Activated T-cell treated with anti-CD3 and anti-CD28 coated beads, Interleukin-2, amount 50 U/mL, for 24 hours (primary cell): Measurements from ENCODE around the gene TFPI.
A peak's percentile ranks its signal among the peaks of the same experiment; 100 is the strongest.

ENCODE experiments used
- DNase-seq: peaks from one replicate; pipeline ENCODE4 v3.0.0-alpha.2; 2020
- H3K27ac Mint-ChIP-seq: 2 replicates; pipeline ENCODE4 v1.8.0; 2020; ENCODE audit warnings: mild to moderate bottlenecking, mixed read lengths
- H3K27me3 Mint-ChIP-seq: 2 replicates; pipeline ENCODE4 v1.8.0; 2020; ENCODE audit warnings: mixed read lengths
- H3K36me3 Mint-ChIP-seq: 2 replicates; pipeline ENCODE4 v1.8.0; 2020; ENCODE audit warnings: low read depth, mixed read lengths
- H3K4me1 Mint-ChIP-seq: 2 replicates; pipeline ENCODE4 v1.8.0; 2020; ENCODE audit warnings: low read depth, mixed read lengths
- H3K4me3 Mint-ChIP-seq: 2 replicates; pipeline ENCODE4 v1.8.0; 2020; ENCODE audit warnings: mild to moderate bottlenecking, moderate library complexity, mixed read lengths
- H3K9me3 Mint-ChIP-seq: 2 replicates; pipeline ENCODE4 v1.8.0; 2020; ENCODE audit warnings: mixed read lengths

The TFPI gene

DNA sequence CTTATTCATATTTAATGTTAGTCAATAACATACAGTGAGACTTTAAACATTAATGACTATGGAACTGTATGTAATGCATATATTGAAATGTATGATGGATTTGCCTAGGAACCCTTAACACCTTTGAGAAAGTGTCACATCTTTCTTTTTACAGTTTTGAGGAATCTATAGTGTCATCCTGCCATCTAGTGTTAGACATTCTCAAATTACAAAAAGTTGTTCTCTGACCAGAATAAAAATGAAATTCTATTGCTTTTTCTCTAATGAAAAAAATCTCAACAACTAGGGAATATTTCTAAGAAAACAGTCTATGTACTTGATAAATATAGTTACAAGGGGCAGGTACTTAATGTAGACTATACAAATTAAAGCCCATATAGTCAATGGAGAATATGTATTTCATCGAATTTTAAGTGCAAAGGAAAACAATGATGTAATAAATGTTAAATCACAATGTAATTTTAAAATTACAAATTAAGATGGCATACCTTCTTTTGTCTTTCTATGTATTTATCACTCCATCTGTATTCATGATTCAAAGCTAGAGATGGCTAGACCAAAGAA, 101.1 kb downstream of the TFPI start:
- H3K4me1 Mint-ChIP-seq = peaks cover 5% of the 10 kb centered on the region
- H3K36me3 Mint-ChIP-seq = no peaks in the 10 kb centered on the region
- no peak overlapping the region for H3K27ac Mint-ChIP-seq
- H3K4me3 Mint-ChIP-seq = no peak overlapping the region
- no peaks in the 10 kb centered on the region for H3K9me3 Mint-ChIP-seq
- DNase-seq = no peak
- H3K27me3 Mint-ChIP-seq = no peaks in the 10 kb centered on the region

- H3K27ac Mint-ChIP-seq = no peak overlapping the region
- no peaks in the 10 kb centered on the region for H3K9me3 Mint-ChIP-seq
- peaks cover 11% of the 10 kb centered on the region for H3K4me1 Mint-ChIP-seq
- no peaks in the 10 kb centered on the region for H3K36me3 Mint-ChIP-seq
- DNase-seq = no peak
- H3K27me3 Mint-ChIP-seq = no peaks in the 10 kb centered on the region
- H3K4me3 Mint-ChIP-seq = no peak overlapping the region
Observed at GRCh38 chr2:187451510-187451909, 102.7 kb downstream of the TFPI start.

DNA sequence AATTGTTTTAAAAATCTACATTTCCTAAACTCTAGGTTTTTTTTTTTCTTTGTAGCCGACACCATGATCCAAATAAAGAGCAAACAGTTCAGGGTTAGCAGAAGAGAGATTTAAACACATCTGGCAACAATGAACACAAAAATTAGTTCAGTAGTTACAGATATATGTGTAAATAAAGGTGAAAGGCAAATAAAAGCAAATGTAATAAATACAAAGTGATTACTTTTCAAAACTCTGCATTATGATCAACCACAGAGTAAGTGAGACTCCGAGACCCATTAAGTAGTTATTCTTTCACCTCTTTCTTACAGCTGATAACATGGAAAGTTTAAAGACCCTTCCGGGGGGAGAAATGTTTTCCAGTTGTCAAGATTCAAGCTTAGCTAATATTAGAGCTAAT, 106.9 kb downstream of the TFPI start:
- Mint-ChIP-seq H3K27ac (no peak overlapping the region), H3K4me3 (peak overlapping the region; percentile 35), H3K4me1 (peaks cover 11% of the 10 kb centered on the region), H3K36me3 (no peaks in the 10 kb centered on the region), H3K9me3 (no peaks in the 10 kb centered on the region), H3K27me3 (no peaks in the 10 kb centered on the region)
- no peak for DNase-seq

GRCh38 chr2:187446711-187447110, 107.5 kb downstream of the TFPI start:
- Mint-ChIP-seq H3K4me1 (peaks cover 11% of the 10 kb centered on the region), H3K9me3 (no peaks in the 10 kb centered on the region), H3K36me3 (no peaks in the 10 kb centered on the region), H3K27me3 (no peaks in the 10 kb centered on the region), H3K4me3 (no peak overlapping the region), H3K27ac (no peak overlapping the region)
- DNase-seq = no peak

DNA sequence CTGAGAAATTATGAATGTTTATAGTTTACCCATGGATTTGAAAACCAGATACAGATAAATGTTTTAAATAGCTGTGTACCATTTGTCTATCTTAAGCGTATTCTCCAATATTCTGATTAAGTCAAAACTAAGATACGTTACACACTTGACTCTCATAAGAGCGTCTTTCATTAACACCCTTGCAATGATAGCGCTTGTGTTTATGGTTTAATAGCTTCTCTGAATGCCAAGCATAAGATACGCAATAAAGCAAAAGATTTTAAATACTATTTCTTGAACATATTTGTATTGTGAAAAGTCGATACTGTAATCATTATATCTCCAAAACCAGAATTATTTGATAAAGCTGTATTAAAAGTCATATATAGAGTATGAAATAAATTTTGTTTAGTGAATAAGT, 109.2 kb downstream of the TFPI start:
- Mint-ChIP-seq H3K4me3 (no peak overlapping the region), H3K27ac (no peak overlapping the region), H3K4me1 (peaks cover 11% of the 10 kb centered on the region), H3K36me3 (no peaks in the 10 kb centered on the region), H3K9me3 (no peaks in the 10 kb centered on the region), H3K27me3 (no peaks in the 10 kb centered on the region)
- no peak for DNase-seq

- Mint-ChIP-seq H3K4me1 (peaks cover 3% of the 10 kb centered on the region), H3K27ac (no peak overlapping the region), H3K4me3 (no peak overlapping the region), H3K36me3 (no peaks in the 10 kb centered on the region), H3K27me3 (no peaks in the 10 kb centered on the region), H3K9me3 (no peaks in the 10 kb centered on the region)
- DNase-seq = no peak
Observed at GRCh38 chr2:187442778-187443177, 111.5 kb downstream of the TFPI start.

DNA sequence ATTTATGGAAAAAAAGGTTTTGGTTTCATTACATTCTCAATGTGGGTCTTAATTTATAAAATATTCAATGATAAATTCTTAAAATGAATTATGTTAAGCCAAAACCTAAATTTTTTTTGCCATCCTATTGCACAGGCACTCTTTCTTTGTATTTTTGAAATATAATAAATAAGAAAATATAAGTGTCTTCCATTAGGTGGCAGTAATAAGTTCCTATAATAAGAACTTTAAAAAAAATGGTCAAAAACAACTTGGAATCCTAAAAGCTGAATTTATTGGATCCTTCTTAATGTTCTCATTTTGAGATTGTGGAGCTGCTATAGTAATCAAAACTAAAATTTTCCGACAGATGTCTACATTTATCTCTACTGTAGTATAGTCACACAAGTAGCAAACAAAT, 111.9 kb downstream of the TFPI start:
- Mint-ChIP-seq H3K4me1 (peaks cover 2% of the 10 kb centered on the region), H3K9me3 (no peaks in the 10 kb centered on the region), H3K27ac (no peak overlapping the region), H3K27me3 (no peaks in the 10 kb centered on the region), H3K36me3 (no peaks in the 10 kb centered on the region), H3K4me3 (no peak overlapping the region)
- no peak for DNase-seq

DNA sequence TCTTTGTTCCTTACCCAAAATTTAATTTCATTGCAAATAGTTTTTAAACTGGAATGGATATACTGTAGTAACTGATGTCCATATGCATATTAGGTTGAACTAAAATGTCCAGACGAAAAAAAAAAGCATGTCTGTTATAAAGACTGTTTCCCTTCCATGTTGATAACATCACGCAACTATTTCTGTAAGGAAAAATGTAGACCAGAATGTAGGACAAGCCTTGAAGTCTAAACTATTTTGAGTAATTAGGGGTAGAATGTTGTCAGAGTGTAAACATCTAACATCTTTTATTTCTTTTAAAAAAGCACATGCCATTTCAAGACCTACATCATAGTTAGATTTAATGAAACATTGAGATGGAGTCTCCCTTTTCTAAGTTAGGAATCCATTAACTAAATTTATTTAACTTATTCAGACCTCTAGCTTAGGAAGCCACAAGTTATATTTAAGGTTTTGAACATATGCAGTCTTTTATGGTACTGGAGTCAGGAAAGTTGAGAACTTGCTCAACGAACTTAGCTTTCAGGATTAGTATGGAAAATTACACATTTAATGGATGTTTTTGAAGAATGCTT, 114.0 kb downstream of the TFPI start:
- no peaks in the 10 kb centered on the region for H3K9me3 Mint-ChIP-seq
- no peak overlapping the region for H3K27ac Mint-ChIP-seq
- no peaks in the 10 kb centered on the region for H3K36me3 Mint-ChIP-seq
- H3K4me3 Mint-ChIP-seq = no peak overlapping the region
- H3K27me3 Mint-ChIP-seq = no peaks in the 10 kb centered on the region
- H3K4me1 Mint-ChIP-seq = no peaks in the 10 kb centered on the region
- DNase-seq = no peak

DNA sequence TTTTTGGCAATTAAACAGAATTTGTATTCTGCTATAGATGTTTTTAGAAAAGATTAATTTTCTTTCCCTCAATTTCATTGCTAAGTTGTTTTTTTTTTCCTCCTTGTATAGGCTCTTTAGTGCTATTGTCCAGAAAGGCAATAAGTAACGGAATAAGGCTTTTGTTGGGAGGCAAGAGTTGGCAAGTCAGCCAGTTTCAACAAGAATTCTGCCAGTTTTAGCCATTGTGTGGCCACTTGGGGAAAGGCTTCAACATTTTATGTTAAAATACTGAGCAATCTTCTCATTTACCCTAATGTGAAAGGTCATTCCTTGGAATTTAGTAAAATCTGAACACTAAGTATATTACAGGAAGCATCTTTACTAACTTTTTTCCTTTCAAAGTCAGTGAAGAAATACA, 115.8 kb downstream of the TFPI start:
- Mint-ChIP-seq H3K9me3 (no peaks in the 10 kb centered on the region), H3K27ac (no peak overlapping the region), H3K4me1 (peaks cover 6% of the 10 kb centered on the region), H3K36me3 (no peaks in the 10 kb centered on the region), H3K27me3 (no peaks in the 10 kb centered on the region), H3K4me3 (no peak overlapping the region)
- no peak for DNase-seq

DNA sequence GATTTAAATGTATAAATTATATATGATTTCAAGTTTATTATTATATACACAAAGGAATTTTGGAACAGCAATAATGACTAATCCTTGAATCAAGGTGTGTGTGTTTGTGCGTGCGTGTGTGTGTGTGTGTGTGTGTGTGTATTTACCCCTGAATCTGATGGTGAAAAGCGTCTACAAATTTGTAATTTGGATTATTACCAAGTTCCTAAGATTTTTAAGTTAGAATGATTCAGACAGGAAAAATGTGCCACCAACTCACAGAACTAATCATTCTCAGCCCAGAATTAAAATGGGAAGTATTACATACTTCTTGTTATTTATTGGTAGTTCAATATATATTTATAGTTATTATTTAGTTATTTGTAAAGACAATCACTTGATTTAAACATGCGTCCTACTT, 118.5 kb downstream of the TFPI start:
- H3K9me3 Mint-ChIP-seq = no peaks in the 10 kb centered on the region
- H3K4me3 Mint-ChIP-seq = no peak overlapping the region
- H3K27me3 Mint-ChIP-seq = no peaks in the 10 kb centered on the region
- peaks cover 6% of the 10 kb centered on the region for H3K4me1 Mint-ChIP-seq
- no peak for DNase-seq
- H3K27ac Mint-ChIP-seq = no peak overlapping the region
- no peaks in the 10 kb centered on the region for H3K36me3 Mint-ChIP-seq

DNA sequence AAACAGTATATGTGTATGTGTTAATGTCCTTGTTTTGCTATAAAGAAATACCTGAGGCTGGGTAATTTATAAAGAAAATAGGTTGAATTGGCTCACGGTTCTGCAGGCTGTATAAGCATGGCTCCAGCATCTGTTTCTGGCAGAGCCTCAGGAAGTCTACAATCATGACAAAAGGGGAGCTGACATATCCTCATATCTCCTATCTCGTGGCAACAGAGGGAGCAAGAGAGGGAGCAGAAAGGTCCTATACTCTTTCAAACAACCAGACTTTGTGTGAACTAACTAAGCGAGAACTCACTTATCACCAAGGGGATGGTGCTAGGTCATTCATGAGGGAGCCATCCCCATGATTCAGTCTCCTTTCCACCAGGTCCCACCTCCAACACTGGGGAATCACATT, 119.2 kb downstream of the TFPI start:
- no peaks in the 10 kb centered on the region for H3K36me3 Mint-ChIP-seq
- H3K27ac Mint-ChIP-seq = no peak overlapping the region
- H3K4me3 Mint-ChIP-seq = no peak overlapping the region
- peaks cover 6% of the 10 kb centered on the region for H3K4me1 Mint-ChIP-seq
- no peaks in the 10 kb centered on the region for H3K27me3 Mint-ChIP-seq
- no peak for DNase-seq
- H3K9me3 Mint-ChIP-seq = no peaks in the 10 kb centered on the region

DNA sequence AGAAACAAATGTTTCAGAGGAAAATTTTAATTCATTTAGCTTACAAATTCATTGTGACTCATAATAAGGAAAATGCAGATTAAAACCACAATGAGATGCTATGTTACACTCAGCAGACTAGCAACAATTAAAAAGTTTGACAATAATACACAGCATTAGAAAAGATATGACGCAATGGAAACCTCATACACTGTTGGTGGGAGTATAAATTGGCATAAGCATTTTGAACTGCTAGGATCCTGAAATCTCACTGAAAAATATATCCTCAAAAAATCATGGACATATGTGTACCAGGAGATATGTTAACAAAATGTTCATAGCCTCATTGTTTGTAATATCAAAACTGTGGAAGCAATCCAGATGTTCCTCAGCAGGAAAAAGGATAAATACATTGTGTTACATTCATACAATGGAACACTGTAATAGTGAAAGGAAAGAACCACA, 119.9 kb downstream of the TFPI start:
- Mint-ChIP-seq H3K4me3 (no peak overlapping the region), H3K36me3 (no peaks in the 10 kb centered on the region), H3K4me1 (peaks cover 6% of the 10 kb centered on the region), H3K27me3 (no peaks in the 10 kb centered on the region), H3K27ac (no peak overlapping the region), H3K9me3 (no peaks in the 10 kb centered on the region)
- DNase-seq = no peak

DNA sequence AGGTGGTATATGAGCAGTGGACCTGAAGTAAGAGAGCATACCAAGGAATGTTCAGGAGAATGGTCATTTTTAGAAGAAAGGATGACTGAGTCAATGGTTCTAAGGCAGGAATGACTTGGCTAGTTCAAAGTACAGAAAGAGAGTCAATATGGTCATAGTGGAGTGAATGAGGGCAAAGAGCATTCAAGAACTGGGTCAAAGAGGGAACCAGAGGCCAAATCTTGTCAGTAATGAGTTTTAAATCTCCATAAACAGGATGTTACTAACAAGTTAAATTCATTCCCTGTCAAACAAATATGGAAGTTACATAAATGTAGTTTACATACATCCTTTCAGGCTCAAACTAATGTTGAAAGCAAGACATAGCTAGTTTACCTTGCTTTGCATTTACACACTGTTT, 122.3 kb downstream of the TFPI start:
- Mint-ChIP-seq H3K4me3 (no peak overlapping the region), H3K27ac (no peak overlapping the region), H3K27me3 (no peaks in the 10 kb centered on the region), H3K36me3 (no peaks in the 10 kb centered on the region), H3K9me3 (no peaks in the 10 kb centered on the region), H3K4me1 (peaks cover 6% of the 10 kb centered on the region)
- no peak for DNase-seq

- no peaks in the 10 kb centered on the region for H3K36me3 Mint-ChIP-seq
- H3K4me3 Mint-ChIP-seq = no peak overlapping the region
- H3K4me1 Mint-ChIP-seq = peaks cover 6% of the 10 kb centered on the region
- no peak for DNase-seq
- H3K27me3 Mint-ChIP-seq = no peaks in the 10 kb centered on the region
- no peak overlapping the region for H3K27ac Mint-ChIP-seq
- H3K9me3 Mint-ChIP-seq = no peaks in the 10 kb centered on the region
Observed at GRCh38 chr2:187429989-187430388, 124.2 kb downstream of the TFPI start.

GRCh38 chr2:187424146-187424545, 130.1 kb downstream of the TFPI start:
- Mint-ChIP-seq H3K36me3 (no peaks in the 10 kb centered on the region), H3K9me3 (no peaks in the 10 kb centered on the region), H3K4me1 (no peaks in the 10 kb centered on the region), H3K27ac (no peak overlapping the region), H3K27me3 (no peaks in the 10 kb centered on the region), H3K4me3 (no peak overlapping the region)
- no peak for DNase-seq

- no peak for DNase-seq
- Mint-ChIP-seq H3K4me1 (no peaks in the 10 kb centered on the region), H3K27ac (no peak overlapping the region), H3K9me3 (no peaks in the 10 kb centered on the region), H3K4me3 (no peak overlapping the region), H3K27me3 (no peaks in the 10 kb centered on the region), H3K36me3 (no peaks in the 10 kb centered on the region)
Observed at GRCh38 chr2:187422282-187422681, 132.0 kb downstream of the TFPI start.
